ENCODE measurements around the gene WNK4.

Gene WNK4

DNA sequence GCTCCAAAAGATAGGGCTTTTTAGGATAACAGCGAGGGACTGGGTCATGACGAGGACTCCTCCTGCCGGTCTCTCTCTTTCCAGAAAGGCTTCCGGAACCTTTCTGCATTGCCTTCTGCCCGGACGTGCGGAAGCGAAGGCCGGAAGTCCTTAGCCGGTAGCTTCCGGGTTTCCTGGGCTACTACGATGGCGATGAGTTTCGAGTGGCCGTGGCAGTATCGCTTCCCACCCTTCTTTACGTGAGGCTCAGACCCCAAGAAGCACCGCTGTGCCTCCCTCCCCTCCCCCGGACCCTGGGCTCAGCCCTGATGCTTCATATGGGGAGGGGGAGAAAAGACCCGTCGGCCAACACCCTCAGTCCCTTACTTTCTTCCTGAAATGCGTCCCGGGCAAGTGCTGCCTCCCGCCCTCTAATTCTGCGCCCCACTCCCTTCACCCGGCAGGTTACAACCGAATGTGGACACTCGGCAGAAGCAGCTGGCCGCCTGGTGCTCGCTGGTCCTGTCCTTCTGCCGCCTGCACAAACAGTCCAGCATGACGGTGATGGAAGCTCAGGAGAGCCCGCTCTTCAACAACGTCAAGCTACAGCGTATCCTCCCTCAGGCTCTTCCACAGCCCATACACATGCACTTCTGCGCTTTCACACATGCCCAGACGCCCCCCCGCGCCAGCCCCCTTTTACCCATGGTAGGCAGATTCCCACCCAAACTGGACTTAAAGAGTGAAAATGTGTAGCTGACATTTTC is 6.9 kb upstream of the WNK4 start, which contains the start of gene VPS25:
Gene VPS25, plus strand, starts transcription at position 160 of the 746 bp plus-strand sequence. Its CDS starts 27 bp downstream, at position 187.
- Histone ChIP-seq H3K4me1 (ENCODE audit: control insufficient read depth, insufficient read depth, low read length, poor library complexity, severe bottlenecking) (peaks cover 26% of the 10 kb centered on the region), H3K4me3 (ENCODE audit: extremely low read depth, insufficient read depth, low read length, poor library complexity, severe bottlenecking) (peak within 1 kb of the TSS; percentile 89), H3K9me3 (ENCODE audit: control insufficient read depth, low read length) (no peaks in the 10 kb centered on the region), H3K36me3 (ENCODE audit: control insufficient read depth, insufficient read depth, low read length) (peaks cover 35% of the 10 kb centered on the region), H3K27ac (ENCODE audit: low read depth, low read length, severe bottlenecking) (peak within 1 kb of the TSS; percentile 75)
- 1% methylated on average over 24 to 28 of the region's 39 CpGs for WGBS, 2 experiments (ENCODE audit: insufficient coverage in 2 of 2)

DNA sequence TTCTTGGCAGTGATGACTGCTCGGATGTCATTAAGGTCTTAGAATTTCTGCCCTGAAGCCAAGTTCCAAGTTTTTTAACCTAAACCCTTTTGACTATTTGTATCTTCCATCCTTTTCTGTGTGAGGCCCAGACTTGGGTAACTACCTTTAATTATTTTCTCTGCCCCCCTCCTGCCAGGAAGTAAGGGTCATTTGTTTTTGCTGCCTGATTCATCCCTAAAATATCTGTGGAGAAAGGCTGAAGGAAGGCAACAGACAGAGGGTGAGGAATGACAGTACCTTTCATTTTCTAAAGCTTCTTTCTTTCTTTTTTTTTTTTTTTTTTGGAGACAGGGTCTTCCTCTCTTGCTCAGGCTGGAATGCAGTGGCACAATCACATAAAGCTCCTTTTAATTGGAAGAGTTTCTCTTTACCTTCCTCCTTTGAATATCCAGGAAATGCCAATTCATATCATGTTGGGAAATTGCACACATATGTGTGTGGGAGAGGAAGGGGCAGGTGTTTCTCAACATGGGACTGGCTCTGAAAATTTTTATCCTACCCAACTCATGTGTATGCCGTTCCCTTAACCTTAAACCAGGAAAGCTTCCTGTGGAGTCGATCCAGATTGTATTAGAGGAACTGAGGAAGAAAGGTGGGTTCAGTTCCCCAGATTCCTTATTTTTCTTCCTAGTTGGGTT is 6.2 kb upstream of the WNK4 start:
- peaks cover 43% of the 10 kb centered on the region for H3K36me3 ChIP-seq (ENCODE audit: control insufficient read depth, insufficient read depth, low read length)
- peak overlapping the region; percentile 75 for H3K27ac ChIP-seq (ENCODE audit: low read depth, low read length, severe bottlenecking)
- WGBS, 2 experiments (ENCODE audit: insufficient coverage in 2 of 2): 38 to 44% methylated on average over 1 of the region's 3 CpGs
- peak overlapping the region; percentile 89 for H3K4me3 ChIP-seq (ENCODE audit: extremely low read depth, insufficient read depth, low read length, poor library complexity, severe bottlenecking)
- H3K9me3 ChIP-seq (ENCODE audit: control insufficient read depth, low read length): no peaks in the 10 kb centered on the region
- H3K4me1 ChIP-seq (ENCODE audit: control insufficient read depth, insufficient read depth, low read length, poor library complexity, severe bottlenecking): peaks cover 26% of the 10 kb centered on the region

DNA sequence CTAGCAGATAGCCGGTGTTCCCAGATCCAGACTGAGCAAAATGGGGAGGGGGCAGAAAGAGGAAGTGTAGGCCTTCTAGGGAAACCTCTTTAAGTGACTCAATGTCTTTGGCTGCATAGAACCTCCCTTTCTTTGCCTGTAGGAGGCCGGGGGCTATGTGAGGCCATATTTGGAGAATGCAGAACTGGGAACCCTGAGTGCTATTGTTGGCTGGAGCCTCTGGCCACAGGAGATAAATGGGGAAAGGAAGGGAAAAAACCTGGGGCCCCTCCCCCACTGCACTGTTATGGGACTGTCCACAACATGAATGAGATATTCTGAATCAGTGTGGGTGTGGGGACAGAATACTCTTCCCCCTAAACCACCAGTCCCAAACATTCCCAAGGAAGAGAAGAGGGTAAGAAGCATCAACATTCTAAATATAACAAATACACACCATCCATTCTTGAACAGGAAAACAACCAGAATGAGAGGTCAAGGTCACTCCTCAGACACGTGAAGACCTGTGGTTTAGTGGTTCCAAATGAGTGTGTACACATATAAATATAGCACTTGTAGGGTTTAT is 4.8 kb upstream of the WNK4 start:
- no peaks in the 10 kb centered on the region for H3K9me3 ChIP-seq (ENCODE audit: control insufficient read depth, low read length)
- H3K27ac ChIP-seq (ENCODE audit: low read depth, low read length, severe bottlenecking): peak overlapping the region; percentile 12
- peaks cover 49% of the 10 kb centered on the region for H3K36me3 ChIP-seq (ENCODE audit: control insufficient read depth, insufficient read depth, low read length)
- WGBS, 2 experiments (ENCODE audit: insufficient coverage in 2 of 2): 83 to 100% methylated on average over 1 to 2 of the region's 3 CpGs
- H3K4me1 ChIP-seq (ENCODE audit: control insufficient read depth, insufficient read depth, low read length, poor library complexity, severe bottlenecking): peaks cover 26% of the 10 kb centered on the region
- H3K4me3 ChIP-seq (ENCODE audit: extremely low read depth, insufficient read depth, low read length, poor library complexity, severe bottlenecking): no peak overlapping the region

DNA sequence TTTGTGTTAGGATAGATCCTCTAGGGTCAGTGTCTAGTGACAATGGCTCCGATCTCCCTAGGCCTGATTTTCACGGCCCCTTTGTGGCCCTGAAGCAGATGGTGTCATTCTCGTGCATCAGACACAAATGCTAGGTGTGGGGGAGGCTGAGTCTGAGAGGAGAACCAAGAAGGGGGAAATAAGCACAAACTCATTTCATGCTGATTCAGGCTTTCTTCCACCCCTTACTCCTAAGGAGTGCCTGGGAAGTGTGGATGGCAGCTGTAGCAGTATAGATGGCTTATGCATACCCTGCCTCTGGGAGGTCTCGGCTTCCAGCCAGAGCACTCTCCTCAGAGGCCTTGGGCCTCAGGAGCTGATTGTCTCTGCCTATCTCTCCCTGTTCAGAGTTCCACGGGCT is 1.8 kb upstream of the WNK4 start:
- Histone ChIP-seq H3K4me1 (ENCODE audit: control insufficient read depth, insufficient read depth, low read length, poor library complexity, severe bottlenecking) (peaks cover 44% of the 10 kb centered on the region), H3K4me3 (ENCODE audit: extremely low read depth, insufficient read depth, low read length, poor library complexity, severe bottlenecking) (no peak overlapping the region), H3K9me3 (ENCODE audit: control insufficient read depth, low read length) (no peaks in the 10 kb centered on the region), H3K27ac (ENCODE audit: low read depth, low read length, severe bottlenecking) (no peak overlapping the region), H3K36me3 (ENCODE audit: control insufficient read depth, insufficient read depth, low read length) (peaks cover 49% of the 10 kb centered on the region)
- WGBS, 2 experiments (ENCODE audit: insufficient coverage in 2 of 2): 93 to 98% methylated on average over 3 to 5 of the region's 5 CpGs

DNA sequence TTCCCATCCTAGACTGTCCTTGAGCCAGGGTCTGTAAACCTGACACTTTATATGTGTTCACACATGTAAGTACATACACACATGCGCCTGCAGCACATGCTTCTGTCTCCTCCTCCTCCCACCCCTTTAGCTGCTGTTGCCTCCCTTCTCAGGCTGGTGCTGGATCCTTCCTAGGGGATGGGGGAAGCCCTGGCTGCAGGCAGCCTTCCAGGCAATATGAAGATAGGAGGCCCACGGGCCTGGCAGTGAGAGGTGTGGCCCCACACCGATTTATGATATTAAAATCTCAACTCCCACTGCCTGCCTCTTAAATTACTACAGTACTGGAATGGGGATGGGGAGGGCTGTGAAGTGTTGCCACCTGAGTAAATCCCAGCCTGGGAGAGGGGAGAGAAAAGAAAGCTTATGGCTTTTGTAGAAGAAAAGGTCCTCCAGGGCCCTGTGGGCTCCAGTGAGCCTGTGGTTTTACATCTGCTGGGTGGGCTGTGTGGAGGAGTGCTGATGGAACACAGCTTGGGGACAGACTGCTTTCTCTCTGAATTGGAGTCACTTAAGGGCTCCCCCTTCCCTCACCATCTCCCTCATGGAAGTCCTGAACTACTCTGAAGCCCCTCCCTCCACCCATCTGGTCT is 990 bp upstream of the WNK4 start:
- Histone ChIP-seq H3K4me1 (ENCODE audit: control insufficient read depth, insufficient read depth, low read length, poor library complexity, severe bottlenecking) (peaks cover 48% of the 10 kb centered on the region), H3K36me3 (ENCODE audit: control insufficient read depth, insufficient read depth, low read length) (peaks cover 54% of the 10 kb centered on the region), H3K9me3 (ENCODE audit: control insufficient read depth, low read length) (no peaks in the 10 kb centered on the region), H3K27ac (ENCODE audit: low read depth, low read length, severe bottlenecking) (no peak overlapping the region), H3K4me3 (ENCODE audit: extremely low read depth, insufficient read depth, low read length, poor library complexity, severe bottlenecking) (no peak overlapping the region)
- 94 to 100% methylated on average over 1 to 2 of the region's 3 CpGs for WGBS, 2 experiments (ENCODE audit: insufficient coverage in 2 of 2)

DNA sequence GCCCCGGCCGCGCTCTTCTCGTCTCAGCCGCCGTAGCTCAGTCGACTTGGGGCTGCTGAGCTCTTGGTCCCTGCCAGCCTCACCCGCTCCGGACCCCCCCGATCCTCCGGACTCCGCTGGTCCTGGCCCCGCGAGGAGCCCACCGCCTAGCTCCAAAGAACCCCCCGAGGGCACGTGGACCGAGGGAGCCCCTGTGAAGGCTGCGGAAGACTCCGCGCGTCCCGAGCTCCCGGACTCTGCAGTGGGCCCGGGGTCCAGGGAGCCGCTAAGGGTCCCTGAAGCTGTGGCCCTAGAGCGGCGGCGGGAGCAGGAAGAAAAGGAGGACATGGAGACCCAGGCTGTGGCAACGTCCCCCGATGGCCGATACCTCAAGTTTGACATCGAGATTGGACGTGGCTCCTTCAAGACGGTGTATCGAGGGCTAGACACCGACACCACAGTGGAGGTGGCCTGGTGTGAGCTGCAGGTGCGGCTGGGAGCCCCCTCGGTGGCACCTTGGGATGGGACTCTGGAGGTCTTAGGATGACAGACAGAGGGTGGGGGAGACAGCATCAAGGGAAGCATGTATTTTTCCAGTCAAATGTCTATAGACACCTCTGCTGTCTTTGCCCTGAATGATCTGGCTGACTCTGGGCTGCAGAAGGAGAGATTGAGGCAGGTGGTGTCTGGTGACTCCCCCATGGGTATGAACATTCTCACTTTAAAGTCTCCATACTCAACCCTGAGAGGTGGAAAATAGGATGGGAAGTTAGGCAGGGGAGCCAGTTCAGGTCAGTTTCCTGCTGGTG is 635 bp downstream of the WNK4 start:
- no peak overlapping the region for H3K27ac ChIP-seq (ENCODE audit: low read depth, low read length, severe bottlenecking)
- H3K36me3 ChIP-seq (ENCODE audit: control insufficient read depth, insufficient read depth, low read length): peaks cover 42% of the 10 kb centered on the region
- no peaks in the 10 kb centered on the region for H3K9me3 ChIP-seq (ENCODE audit: control insufficient read depth, low read length)
- H3K4me3 ChIP-seq (ENCODE audit: extremely low read depth, insufficient read depth, low read length, poor library complexity, severe bottlenecking): peak overlapping the region; percentile 53
- H3K4me1 ChIP-seq (ENCODE audit: control insufficient read depth, insufficient read depth, low read length, poor library complexity, severe bottlenecking): peaks cover 31% of the 10 kb centered on the region
- 7 to 10% methylated on average over 29 to 39 of the region's 39 CpGs for WGBS, 2 experiments (ENCODE audit: insufficient coverage in 2 of 2)

DNA sequence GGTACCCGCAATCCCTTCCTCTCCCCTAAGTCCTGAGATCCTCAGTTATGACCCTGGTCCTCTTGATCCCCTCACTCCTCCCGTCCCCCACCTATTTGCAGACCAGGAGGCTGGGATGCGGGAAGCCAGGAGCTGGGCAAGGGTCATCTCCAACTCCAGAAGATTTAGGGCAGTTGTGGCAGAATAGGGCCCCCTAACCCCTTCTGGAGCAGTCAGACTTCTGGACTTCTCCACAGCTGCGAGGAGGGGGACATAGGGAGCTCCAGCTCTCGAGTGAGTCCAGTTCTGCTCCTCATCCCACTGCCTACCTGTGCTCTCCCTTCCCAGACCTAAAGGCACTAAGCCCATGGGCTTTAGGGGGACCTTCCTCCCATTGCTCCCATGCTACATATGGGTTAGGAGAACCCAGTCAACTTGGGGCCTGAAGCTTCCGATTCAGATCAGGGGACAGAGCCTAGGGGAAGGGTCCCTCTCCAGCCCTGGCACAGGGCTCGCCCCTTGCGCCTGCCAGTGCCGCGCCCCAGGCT is 1.3 kb downstream of the WNK4 start:
- WGBS, 2 experiments (ENCODE audit: insufficient coverage in 2 of 2): 86 to 90% methylated on average over 6 to 10 of the region's 10 CpGs
- Histone ChIP-seq H3K27ac (ENCODE audit: low read depth, low read length, severe bottlenecking) (no peak overlapping the region), H3K4me3 (ENCODE audit: extremely low read depth, insufficient read depth, low read length, poor library complexity, severe bottlenecking) (peak overlapping the region; percentile 53), H3K9me3 (ENCODE audit: control insufficient read depth, low read length) (no peaks in the 10 kb centered on the region), H3K36me3 (ENCODE audit: control insufficient read depth, insufficient read depth, low read length) (peaks cover 35% of the 10 kb centered on the region), H3K4me1 (ENCODE audit: control insufficient read depth, insufficient read depth, low read length, poor library complexity, severe bottlenecking) (peaks cover 31% of the 10 kb centered on the region)

DNA sequence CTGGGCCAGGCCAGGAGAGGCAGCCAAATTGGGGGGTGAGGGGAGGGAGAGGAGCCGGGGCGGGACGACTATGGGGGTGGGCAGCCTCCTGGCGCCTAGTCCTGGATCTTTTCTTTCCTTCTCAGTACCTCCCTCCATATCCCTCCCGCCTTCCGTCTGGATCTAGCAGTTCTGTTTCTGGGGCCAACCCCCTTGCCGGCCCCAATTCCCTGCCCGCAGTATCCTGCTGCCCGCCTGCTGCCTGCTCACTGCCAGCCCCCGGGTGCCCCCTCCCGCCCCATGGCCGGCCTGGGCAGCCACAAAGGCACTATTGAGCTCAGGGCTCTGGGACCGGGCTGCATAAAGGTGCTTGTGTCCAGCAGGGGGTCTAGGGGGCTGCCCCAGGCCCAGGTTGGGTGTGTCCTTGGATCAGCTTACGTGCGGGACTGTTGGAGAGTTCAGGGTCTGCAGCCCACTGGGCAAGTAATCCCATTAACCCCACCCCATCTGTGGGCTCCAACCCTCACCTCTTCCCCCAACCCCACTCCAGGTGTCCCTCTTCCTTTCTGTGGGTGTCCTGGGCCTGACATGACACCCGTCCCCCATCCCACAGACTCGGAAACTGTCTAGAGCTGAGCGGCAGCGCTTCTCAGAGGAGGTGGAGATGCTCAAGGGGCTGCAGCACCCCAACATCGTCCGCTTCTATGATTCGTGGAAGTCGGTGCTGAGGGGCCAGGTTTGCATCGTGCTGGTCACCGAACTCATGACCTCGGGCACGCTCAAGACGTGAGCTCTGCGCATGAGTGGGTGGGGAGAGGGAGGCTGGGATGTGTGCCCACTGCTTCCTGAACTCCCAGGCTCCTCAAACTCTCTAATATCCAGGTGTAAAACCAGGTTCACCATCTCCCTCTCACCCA is 2.0 kb downstream of the WNK4 start:
- Histone ChIP-seq H3K27ac (ENCODE audit: low read depth, low read length, severe bottlenecking) (no peak overlapping the region), H3K4me3 (ENCODE audit: extremely low read depth, insufficient read depth, low read length, poor library complexity, severe bottlenecking) (peak overlapping the region; percentile 53), H3K36me3 (ENCODE audit: control insufficient read depth, insufficient read depth, low read length) (peaks cover 32% of the 10 kb centered on the region), H3K9me3 (ENCODE audit: control insufficient read depth, low read length) (no peaks in the 10 kb centered on the region), H3K4me1 (ENCODE audit: control insufficient read depth, insufficient read depth, low read length, poor library complexity, severe bottlenecking) (peaks cover 31% of the 10 kb centered on the region)
- WGBS, 2 experiments (ENCODE audit: insufficient coverage in 2 of 2): 84 to 85% methylated on average over 17 to 20 of the region's 29 CpGs

DNA sequence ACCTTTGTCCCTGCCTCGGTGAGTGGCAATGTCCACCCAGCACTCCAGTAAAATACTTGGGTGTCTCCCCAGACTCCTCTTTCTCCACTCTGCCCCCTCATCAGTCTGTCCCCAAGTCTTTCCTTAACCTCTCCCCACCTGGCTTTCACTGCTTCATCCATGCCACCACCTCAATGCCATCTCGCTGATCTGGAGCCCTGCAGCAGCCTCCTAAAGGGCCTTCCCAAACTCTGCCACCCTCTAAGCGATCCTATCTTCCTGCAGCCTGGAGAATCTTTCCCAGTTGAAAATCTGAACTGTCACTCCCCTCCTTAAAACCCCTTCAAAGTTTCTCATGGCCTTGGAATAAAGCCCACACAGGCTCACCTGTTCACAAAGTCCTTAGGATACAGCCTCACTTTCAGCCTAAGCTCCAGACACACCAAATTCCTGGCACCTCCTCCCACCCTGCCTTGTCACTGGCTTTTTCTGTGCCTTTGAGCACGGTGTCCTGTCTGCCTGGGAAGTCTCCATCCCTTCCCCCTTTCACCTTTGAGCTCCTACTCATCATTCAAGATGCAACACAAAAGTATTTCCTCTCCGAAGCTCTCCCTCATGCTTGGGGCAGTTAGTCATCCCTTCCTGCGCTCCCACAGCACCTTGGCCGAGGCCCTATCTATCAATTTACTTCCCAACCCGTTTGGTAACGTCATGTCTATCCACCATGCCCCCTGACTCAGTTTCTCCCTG is 2.8 kb downstream of the WNK4 start:
- H3K27ac ChIP-seq (ENCODE audit: low read depth, low read length, severe bottlenecking): no peak overlapping the region
- no peak overlapping the region for H3K4me3 ChIP-seq (ENCODE audit: extremely low read depth, insufficient read depth, low read length, poor library complexity, severe bottlenecking)
- 52 to 62% methylated on average over 7 to 8 of the region's 9 CpGs for WGBS, 2 experiments (ENCODE audit: insufficient coverage in 2 of 2)
- H3K4me1 ChIP-seq (ENCODE audit: control insufficient read depth, insufficient read depth, low read length, poor library complexity, severe bottlenecking): peaks cover 31% of the 10 kb centered on the region
- no peaks in the 10 kb centered on the region for H3K9me3 ChIP-seq (ENCODE audit: control insufficient read depth, low read length)
- H3K36me3 ChIP-seq (ENCODE audit: control insufficient read depth, insufficient read depth, low read length): peaks cover 33% of the 10 kb centered on the region

Data from mesodermal cell (in vitro differentiated cells).